Activated CD8-positive, alpha-beta memory T cell treated with anti-CD3 and anti-CD28 coated beads for 48 hours (primary cell): ENCODE measurements around the gene SLC6A9.

ENCODE experiments used
- DNase-seq, 3 experiments: peaks; one replicate each; pipeline ENCODE4 v3.0.0-alpha.2; 2020; ENCODE audit warnings: low read depth in 2 of 3, low spot score in 2 of 3

SLC6A9 gene

GRCh38 chr1:43971336-43971980 lies 59.8 kb downstream of the SLC6A9 start:
- no peak for DNase-seq

- DNase-seq, result no peak
Observed at GRCh38 chr1:43970911-43971310, 60.4 kb downstream of the SLC6A9 start.

GRCh38 chr1:43970502-43970901 lies 60.8 kb downstream of the SLC6A9 start:
- no peak for DNase-seq

GRCh38 chr1:43969746-43970466 lies 61.4 kb downstream of the SLC6A9 start, which contains the start of gene DPH2:
DPH2 (plus strand) TSS chr1:43970010; CDS start chr1:43970176, 166 bp downstream.
- peak; percentile 68 to 91 (median 89) for DNase-seq

- no peak for DNase-seq
Observed at GRCh38 chr1:43969416-43969745, 61.9 kb downstream of the SLC6A9 start.

- no peak for DNase-seq
Observed at GRCh38 chr1:43968348-43968948, 62.8 kb downstream of the SLC6A9 start.

- DNase-seq, result no peak
Observed at GRCh38 chr1:43965316-43965715, 65.9 kb downstream of the SLC6A9 start.

- DNase-seq, result no peak
Observed at GRCh38 chr1:43963890-43964289, 67.4 kb downstream of the SLC6A9 start.

- no peak for DNase-seq
Observed at GRCh38 chr1:43963006-43963405, 68.3 kb downstream of the SLC6A9 start.

GRCh38 chr1:43962324-43962723 lies 68.9 kb downstream of the SLC6A9 start:
- no peak for DNase-seq

GRCh38 chr1:43961692-43962091 lies 69.6 kb downstream of the SLC6A9 start:
- no peak for DNase-seq

- no peak for DNase-seq
Observed at GRCh38 chr1:43960798-43961197, 70.5 kb downstream of the SLC6A9 start.

- DNase-seq, result no peak
Observed at GRCh38 chr1:43958351-43959255, 72.7 kb downstream of the SLC6A9 start.

- DNase-seq, result no peak
Observed at GRCh38 chr1:43957407-43958040, 73.7 kb downstream of the SLC6A9 start.

- no peak for DNase-seq
Observed at GRCh38 chr1:43956234-43956633, 75.0 kb downstream of the SLC6A9 start.

- DNase-seq, result no peak
Observed at GRCh38 chr1:43954036-43954435, 77.2 kb downstream of the SLC6A9 start.

GRCh38 chr1:43953361-43953760 lies 77.9 kb downstream of the SLC6A9 start:
- no peak for DNase-seq

- no peak for DNase-seq
Observed at GRCh38 chr1:43952731-43953346, 78.4 kb downstream of the SLC6A9 start.

- DNase-seq, result no peak
Observed at GRCh38 chr1:43951021-43951985, 80.0 kb downstream of the SLC6A9 start.
